ENCODE results near the gene CASP1.
"Not testable (repeated sequence)": the region's sequence is repeated elsewhere in the genome, so short reads cannot be mapped to it uniquely, and the experiment has no call there.

Gene CASP1

GRCh38 chr11:105034813-105035620 is at the start of gene CASP1:
Gene CASP1, minus strand, starts transcription at chr11:105035144. Its CDS starts 31 bp downstream, at chr11:105035113.
- no peak within 1 kb of the TSS for H3K4me3 ChIP-seq (ENCODE audit: low read length)
- no peak for DNase-seq (ENCODE audit: low read depth)
- TF ChIP-seq CTCF (conservative IDR thresholded peaks at IDR 0.05; ENCODE audit: low read depth, low read length) = no peak

- no peak for TF ChIP-seq CTCF (conservative IDR thresholded peaks at IDR 0.05; ENCODE audit: low read depth, low read length)
- DNase-seq (ENCODE audit: low read depth) = no peak
- H3K4me3 ChIP-seq (ENCODE audit: low read length) = no peak overlapping the region
Measured at GRCh38 chr11:105081412-105082150, 46.6 kb upstream of the CASP1 start.

GRCh38 chr11:105080171-105080906 is 45.4 kb upstream of the CASP1 start:
- not testable (repeated sequence) for DNase-seq (ENCODE audit: low read depth); H3K4me3 ChIP-seq (ENCODE audit: low read length)

GRCh38 chr11:105078283-105078682 is 43.3 kb upstream of the CASP1 start:
- DNase-seq (ENCODE audit: low read depth) = no peak
- no peak for TF ChIP-seq CTCF (conservative IDR thresholded peaks at IDR 0.05; ENCODE audit: low read depth, low read length)

GRCh38 chr11:105077141-105077790 is 42.3 kb upstream of the CASP1 start:
- DNase-seq (ENCODE audit: low read depth); H3K4me3 ChIP-seq (ENCODE audit: low read length): not testable (repeated sequence)

More at GRCh38 chr11:105078283-105078682, 43.3 kb upstream of the CASP1 start:
- no peak overlapping the region for H3K4me3 ChIP-seq (ENCODE audit: low read length)

- no peak for TF ChIP-seq CTCF (conservative IDR thresholded peaks at IDR 0.05; ENCODE audit: low read depth, low read length)
- DNase-seq (ENCODE audit: low read depth) = no peak
- no peak overlapping the region for H3K4me3 ChIP-seq (ENCODE audit: low read length)
Measured at GRCh38 chr11:105074166-105074530, 39.2 kb upstream of the CASP1 start.

- no peak for TF ChIP-seq CTCF (conservative IDR thresholded peaks at IDR 0.05; ENCODE audit: low read depth, low read length)
- no peak overlapping the region for H3K4me3 ChIP-seq (ENCODE audit: low read length)
- DNase-seq (ENCODE audit: low read depth) = no peak
Measured at GRCh38 chr11:105073456-105074165, 38.7 kb upstream of the CASP1 start.

- not testable (repeated sequence) for H3K4me3 ChIP-seq (ENCODE audit: low read length); DNase-seq (ENCODE audit: low read depth)
Measured at GRCh38 chr11:105072080-105072479, 37.1 kb upstream of the CASP1 start.
